Gastrocnemius medialis (tissue), 4 donors: Measurements from ENCODE around the gene JOSD2. TPM values are rescaled to one million over a fixed set of nuclear protein-coding genes. Genes with fewer than 3 reads are reported as not detected.

ENCODE experiments used
- ATAC-seq, 2 donors: fragments of 150-250 bp; one replicate each; pipeline ENCODE4 v1.9.1; 2016
- DNase-seq, 2 donors: peaks; one replicate each; pipeline ENCODE4 v3.0.0-alpha.2; 2019
- H3K27ac ChIP-seq, 4 donors: fragments of 200-600 bp; sonication (generic); 1 replicate in 1 of 4; 2 replicates in 3 of 4; pipeline ENCODE4 v1.5.1; 2016 to 2018; ENCODE audit warnings: mild to moderate bottlenecking in 2 of 4, moderate library complexity in 1 of 4
- H3K27me3 ChIP-seq, 3 donors: fragments of 200-600 bp; sonication (generic) in 2 of 3; 1 replicate in 1 of 3; 2 replicates in 2 of 3; pipeline versions ENCODE4 v1.5.1 to v1.6.0; 2016 to 2019; ENCODE audit warnings: mild to moderate bottlenecking in 1 of 3, moderate library complexity in 1 of 3
- H3K36me3 ChIP-seq, 2 donors: fragments of 200-600 bp; sonication (generic) in 1 of 2; one replicate each; pipeline ENCODE4 v1.5.1; 2017 to 2018
- H3K4me1 ChIP-seq, 2 donors: fragments of 200-600 bp; sonication (generic) in 1 of 2; one replicate each; pipeline ENCODE4 v1.5.1; 2016 to 2017; ENCODE audit warnings: mild to moderate bottlenecking in 2 of 2
- H3K4me3 ChIP-seq, 4 donors: fragments of 200-600 bp; sonication (generic) in 3 of 4; 1 replicate in 1 of 4; 2 replicates in 3 of 4; pipeline ENCODE4 v1.5.1; 2016 to 2019; ENCODE audit warnings: mild to moderate bottlenecking in 2 of 4
- H3K9me3 ChIP-seq, 3 donors: fragments of 200-600 bp; sonication (generic) in 2 of 3; 1 replicate in 1 of 3; 2 replicates in 2 of 3; pipeline ENCODE4 v1.5.1; 2016 to 2019
- CTCF ChIP-seq, 5 experiments: fragments of 450-650 bp in 3 of 5; fragments of 200-600 bp in 2 of 5; sonication (generic) in 2 of 5; IDR thresholded peaks in 4 of 5; conservative IDR thresholded peaks in 1 of 5; 1 replicate in 4 of 5; 2 replicates in 1 of 5; pipeline ENCODE4 v1.5.1; 2016 to 2019; ENCODE audit warnings: antibody characterized with exemption in 5 of 5, mild to moderate bottlenecking in 3 of 5, moderate library complexity in 3 of 5
- POLR2A ChIP-seq, 2 donors: fragments of 450-650 bp; IDR thresholded peaks; one replicate each; pipeline ENCODE4 v1.6.1; 2017; ENCODE audit warnings: antibody characterized with exemption in 2 of 2, mild to moderate bottlenecking in 2 of 2, moderate library complexity in 2 of 2
- in situ Hi-C, 4 donors: fragments of 200-750 bp; cut with MboI; loops; one replicate each; pipeline versions ENCODE4 v1.15.0 to v1.8.0; 2017; ENCODE audit warnings: low sequenced_read_pairs in 4 of 4
- intact Hi-C: fragments of 100-400 bp; cut with DNase I; formaldehyde crosslinking; loops from one replicate; pipeline ENCODE4 v1.15.1; 2023; ENCODE audit warnings: low total_unique reads
- total RNA-seq, 4 donors: library from RNA; depleted of rRNA; stranded (reverse); fragments of >200 nt; gene quantifications; one replicate each; pipeline versions ENCODE4 v1.1.0 to v1.2.3, GENCODE V29; 2016

The JOSD2 gene
- total RNA-seq, 4 donors from 2014 or later = 22.1 to 36.9 (median 27.8) TPM

DNA sequence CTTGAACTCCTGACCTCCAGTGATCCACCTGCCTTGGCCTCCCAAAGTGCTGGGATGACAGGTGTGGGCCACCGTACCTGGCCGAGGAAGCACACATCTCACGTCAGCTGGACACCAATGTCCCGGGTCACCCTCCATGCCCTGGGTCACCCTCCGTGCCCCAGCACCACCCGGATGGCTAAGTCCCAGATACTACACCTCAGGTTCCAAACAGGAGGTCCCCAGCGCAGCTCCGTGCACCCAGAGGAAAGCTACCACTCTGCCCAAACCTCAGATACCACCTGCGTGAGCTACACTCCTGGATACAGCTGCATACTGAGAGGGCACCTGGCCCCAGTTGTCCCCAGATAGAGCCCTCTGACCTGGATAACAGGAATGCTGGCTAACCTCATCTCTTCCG is 43.2 kb upstream of the JOSD2 start:
- Histone ChIP-seq H3K4me1 (peaks cover 0 to 11% of the 10 kb centered on the region in 2 donors), H3K27ac (no peak overlapping the region), H3K36me3 (no peaks in the 10 kb centered on the region), H3K4me3 (no peak overlapping the region), H3K27me3 (peaks cover 44 to 73% (median 60%) of the 10 kb centered on the region in 3 donors), H3K9me3 (no peaks in the 10 kb centered on the region)
- intact Hi-C loops (loop anchor here (10.0 kb wide), 1 partner anchor 89 kb away; no protein-coding TSS in a partner anchor), in situ Hi-C loops (no loop called here)
- DNase-seq = no peak
- TF ChIP-seq CTCF (IDR thresholded peaks at IDR 0.05 in 4 of 5, conservative IDR thresholded peaks at IDR 0.05 in 1 of 5) = no peak
- no peak for TF ChIP-seq POLR2A (IDR thresholded peaks at IDR 0.05)
- ATAC-seq = no peak

GRCh38 chr19:50553134-50553703 is 42.2 kb upstream of the JOSD2 start:
- in situ Hi-C loops = no loop called here

DNA sequence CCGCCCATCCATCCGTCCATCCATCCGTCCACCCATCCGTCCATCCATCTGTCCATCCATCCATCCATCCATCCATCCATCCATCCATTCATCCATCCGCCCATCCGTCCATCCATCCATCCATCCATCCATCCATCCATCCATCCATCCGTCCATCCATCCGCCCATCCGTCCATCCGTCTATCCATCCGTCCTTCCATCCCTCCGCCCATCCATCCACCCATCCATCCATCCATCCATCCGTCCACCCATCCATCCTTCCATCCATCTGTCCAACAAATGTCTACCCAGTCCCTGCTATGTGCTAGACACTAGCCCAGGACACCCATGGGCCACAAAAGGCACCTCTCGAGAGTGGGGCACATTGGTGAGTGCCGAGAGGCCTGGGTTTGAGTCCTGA is 41.5 kb upstream of the JOSD2 start:
- no peaks in the 10 kb centered on the region for H3K9me3 ChIP-seq
- no peak overlapping the region for H3K27ac ChIP-seq
- TF ChIP-seq CTCF (IDR thresholded peaks at IDR 0.05 in 4 of 5, conservative IDR thresholded peaks at IDR 0.05 in 1 of 5) (no peak), POLR2A (IDR thresholded peaks at IDR 0.05) (no peak)
- H3K36me3 ChIP-seq = no peaks in the 10 kb centered on the region
- intact Hi-C loops (loop anchor here (10.0 kb wide), 1 partner anchor 88 kb away; no protein-coding TSS in a partner anchor), in situ Hi-C loops (no loop called here)
- peaks cover 45 to 62% (median 58%) of the 10 kb centered on the region in 3 donors for H3K27me3 ChIP-seq
- DNase-seq = no peak
- ATAC-seq = no peak
- H3K4me1 ChIP-seq = peaks cover 0 to 11% of the 10 kb centered on the region in 2 donors
- no peak overlapping the region for H3K4me3 ChIP-seq

More at GRCh38 chr19:50553134-50553703, 42.2 kb upstream of the JOSD2 start:
- Histone ChIP-seq H3K27ac (no peak overlapping the region), H3K4me1 (peaks cover 0 to 11% of the 10 kb centered on the region in 2 donors), H3K9me3 (no peaks in the 10 kb centered on the region), H3K36me3 (no peaks in the 10 kb centered on the region), H3K4me3 (no peak overlapping the region), H3K27me3 (peaks cover 45 to 67% (median 60%) of the 10 kb centered on the region in 3 donors)
- DNase-seq (no peak), ATAC-seq (no peak)
- intact Hi-C loops = loop anchor here (10.0 kb wide), 1 partner anchor 88 kb away; no protein-coding TSS in a partner anchor
- no peak for TF ChIP-seq CTCF (IDR thresholded peaks at IDR 0.05 in 4 of 5, conservative IDR thresholded peaks at IDR 0.05 in 1 of 5)
- TF ChIP-seq POLR2A (IDR thresholded peaks at IDR 0.05) = no peak

DNA sequence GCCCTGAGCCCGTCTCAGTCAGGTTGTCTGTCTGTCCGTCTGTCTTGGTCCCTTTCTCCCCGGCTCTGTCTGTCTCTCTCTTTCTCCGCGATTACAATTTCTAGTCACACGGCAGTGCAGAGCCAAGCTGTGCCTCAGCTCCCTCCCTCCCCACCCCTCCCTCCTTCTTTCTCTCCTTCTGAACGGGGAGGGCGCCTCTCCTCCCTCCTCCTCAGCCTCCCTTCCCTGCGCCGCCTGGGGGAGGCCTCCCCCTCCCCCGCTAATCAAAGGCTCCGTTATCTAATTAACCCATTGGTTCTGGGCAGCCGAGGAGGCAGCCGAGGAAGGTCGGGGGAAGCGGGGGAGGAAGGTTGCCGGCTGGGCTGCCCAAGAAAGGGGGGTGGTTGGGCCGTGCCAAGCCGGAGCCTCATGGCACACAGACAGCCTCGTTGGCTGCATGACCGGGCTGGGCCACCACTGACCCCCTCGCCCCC is 40.8 kb upstream of the JOSD2 start:
- H3K36me3 ChIP-seq = no peaks in the 10 kb centered on the region
- TF ChIP-seq POLR2A (IDR thresholded peaks at IDR 0.05) = no peak
- TF ChIP-seq CTCF (IDR thresholded peaks at IDR 0.05 in 4 of 5, conservative IDR thresholded peaks at IDR 0.05 in 1 of 5) = no peak
- H3K9me3 ChIP-seq = no peaks in the 10 kb centered on the region
- peaks cover 39 to 54% (median 51%) of the 10 kb centered on the region in 3 donors for H3K27me3 ChIP-seq
- ATAC-seq = no peak
- H3K4me3 ChIP-seq = no peak overlapping the region
- peaks cover 0 to 9% of the 10 kb centered on the region in 2 donors for H3K4me1 ChIP-seq
- no peak for DNase-seq
- in situ Hi-C loops = no loop called here
- no peak overlapping the region for H3K27ac ChIP-seq
- intact Hi-C loops = loop anchor here (10.0 kb wide), 1 partner anchor 87 kb away; no protein-coding TSS in a partner anchor
